ENCODE measurements around the gene XRN2. TPM values are rescaled to one million over a fixed set of nuclear protein-coding genes. Genes with fewer than 3 reads are reported as not detected.

XRN2 gene
- total RNA-seq, 4 donors from 2014 or later, result 25.2 to 61.2 (median 47.1) TPM

- no peaks in the 10 kb centered on the region for H3K9me3 ChIP-seq
- peaks cover 0 to 11% (median 0%) of the 10 kb centered on the region in 3 donors for H3K36me3 ChIP-seq
- H3K4me3 ChIP-seq, result no peak overlapping the region
- no peaks in the 10 kb centered on the region for H3K27me3 ChIP-seq
- peaks cover 0 to 66% (median 9%) of the 10 kb centered on the region in 3 donors for H3K4me1 ChIP-seq
- intact Hi-C loops (cut with DNase I), result no loop called here
- no peak overlapping the region for H3K27ac ChIP-seq
- TF ChIP-seq, protein P1, sequence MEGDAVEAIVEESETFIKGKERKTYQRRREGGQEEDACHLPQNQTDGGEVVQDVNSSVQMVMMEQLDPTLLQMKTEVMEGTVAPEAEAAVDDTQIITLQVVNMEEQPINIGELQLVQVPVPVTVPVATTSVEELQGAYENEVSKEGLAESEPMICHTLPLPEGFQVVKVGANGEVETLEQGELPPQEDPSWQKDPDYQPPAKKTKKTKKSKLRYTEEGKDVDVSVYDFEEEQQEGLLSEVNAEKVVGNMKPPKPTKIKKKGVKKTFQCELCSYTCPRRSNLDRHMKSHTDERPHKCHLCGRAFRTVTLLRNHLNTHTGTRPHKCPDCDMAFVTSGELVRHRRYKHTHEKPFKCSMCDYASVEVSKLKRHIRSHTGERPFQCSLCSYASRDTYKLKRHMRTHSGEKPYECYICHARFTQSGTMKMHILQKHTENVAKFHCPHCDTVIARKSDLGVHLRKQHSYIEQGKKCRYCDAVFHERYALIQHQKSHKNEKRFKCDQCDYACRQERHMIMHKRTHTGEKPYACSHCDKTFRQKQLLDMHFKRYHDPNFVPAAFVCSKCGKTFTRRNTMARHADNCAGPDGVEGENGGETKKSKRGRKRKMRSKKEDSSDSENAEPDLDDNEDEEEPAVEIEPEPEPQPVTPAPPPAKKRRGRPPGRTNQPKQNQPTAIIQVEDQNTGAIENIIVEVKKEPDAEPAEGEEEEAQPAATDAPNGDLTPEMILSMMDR (IDR thresholded peaks at IDR 0.05), result no peak
- TF ChIP-seq POLR2A (IDR thresholded peaks at IDR 0.05), result no peak
- no peak for DNase-seq
- whole genome bisulfite sequencing, 2 donors, result 70 to 84% methylated on average over 2 of the region's 2 CpGs
Measured at GRCh38 chr20:21309678-21310467, 6.7 kb downstream of the XRN2 start.

DNA sequence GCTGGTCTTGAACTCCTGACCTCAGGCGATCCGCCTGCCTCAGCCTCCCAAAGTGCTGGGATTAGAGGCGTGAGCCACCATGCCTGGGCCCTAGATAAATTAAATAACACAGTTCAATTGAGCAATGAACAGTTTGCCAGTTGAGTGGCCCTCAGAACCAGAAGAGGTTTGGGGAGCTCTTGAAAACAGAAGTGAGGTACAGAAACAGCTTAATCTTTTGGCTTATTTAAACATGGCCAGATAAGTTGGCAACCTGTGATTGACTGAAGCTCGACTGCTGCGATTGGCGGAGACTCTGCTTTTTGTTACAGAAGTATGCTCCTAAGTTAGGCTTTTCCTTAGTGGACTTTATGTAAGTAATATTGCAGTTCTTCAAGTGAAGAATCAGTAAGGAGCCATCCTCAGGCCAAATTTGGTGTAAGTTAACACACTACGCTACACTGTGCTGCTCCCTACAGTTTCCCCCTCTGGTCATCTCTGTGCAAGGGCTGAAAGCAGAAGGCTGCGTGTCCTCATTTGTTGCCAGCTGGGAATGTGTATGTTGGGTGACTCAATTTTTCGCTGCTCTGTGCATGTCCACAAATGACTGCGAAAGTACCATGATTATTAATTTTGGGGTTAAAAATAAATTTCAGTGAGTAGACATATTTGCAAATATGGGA lies 9.8 kb downstream of the XRN2 start:
- 80 to 81% methylated on average over 7 of the region's 10 CpGs for WGBS, 2 donors
- DNase-seq, result no peak
- H3K27me3 ChIP-seq, result no peaks in the 10 kb centered on the region
- intact Hi-C loops (cut with DNase I), result no loop called here
- H3K4me1 ChIP-seq, result peaks cover 0 to 68% (median 13%) of the 10 kb centered on the region in 3 donors
- TF ChIP-seq, protein P1 (IDR thresholded peaks at IDR 0.05), result no peak
- TF ChIP-seq POLR2A (IDR thresholded peaks at IDR 0.05), result no peak
- no peak overlapping the region for H3K27ac ChIP-seq
- peaks cover 0 to 11% (median 0%) of the 10 kb centered on the region in 3 donors for H3K36me3 ChIP-seq
- H3K4me3 ChIP-seq, result no peak overlapping the region
- no peaks in the 10 kb centered on the region for H3K9me3 ChIP-seq

GRCh38 chr20:21315138-21315537 lies 12.0 kb downstream of the XRN2 start:
- WGBS, 2 donors, result 39 to 46% methylated on average over 4 of the region's 4 CpGs
- H3K4me3 ChIP-seq, result no peak overlapping the region
- no peak for DNase-seq
- no peak for TF ChIP-seq POLR2A (IDR thresholded peaks at IDR 0.05)
- TF ChIP-seq, protein P1 (IDR thresholded peaks at IDR 0.05), result no peak
- peaks cover 0 to 2% (median under 1%) of the 10 kb centered on the region in 3 donors for H3K9me3 ChIP-seq
- H3K36me3 ChIP-seq, result no peaks in the 10 kb centered on the region
- H3K27me3 ChIP-seq, result no peaks in the 10 kb centered on the region
- intact Hi-C loops (cut with DNase I), result no loop called here
- H3K4me1 ChIP-seq, result peaks cover 0 to 57% (median 13%) of the 10 kb centered on the region in 3 donors
- no peak overlapping the region for H3K27ac ChIP-seq

DNA sequence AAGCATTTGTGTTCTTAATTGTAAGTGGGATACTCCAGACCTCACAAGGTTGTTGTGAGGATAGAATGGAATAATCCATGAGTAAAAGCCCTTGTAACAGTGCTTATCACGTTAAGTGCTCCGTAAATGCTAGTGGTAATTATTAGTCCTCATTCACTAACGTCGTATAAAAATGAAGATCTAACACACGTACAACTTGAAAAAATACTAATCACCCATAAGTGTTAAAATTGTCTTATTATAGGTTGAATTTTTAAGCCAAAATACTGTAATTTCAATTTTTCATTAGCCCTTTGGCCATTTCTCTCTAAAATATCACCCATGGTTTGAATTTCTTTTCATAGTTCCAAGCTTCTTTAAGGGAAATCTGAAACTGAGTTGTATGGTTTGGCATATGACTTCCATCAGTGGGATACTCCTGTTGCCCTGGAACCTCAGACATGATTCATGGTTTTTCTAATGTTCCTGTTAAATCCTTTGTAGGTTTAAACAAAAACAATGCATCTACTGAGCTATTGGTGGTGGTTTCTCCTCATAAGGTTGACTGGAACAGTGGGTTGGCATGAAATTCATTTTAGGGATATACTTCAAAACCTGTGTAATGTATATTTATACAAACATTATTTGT lies 19.1 kb downstream of the XRN2 start:
- no peak for DNase-seq
- Histone ChIP-seq H3K27me3 (no peaks in the 10 kb centered on the region), H3K27ac (no peak overlapping the region), H3K9me3 (peaks cover 0 to 15% (median 5%) of the 10 kb centered on the region in 3 donors), H3K4me1 (peaks cover 0 to 55% (median 8%) of the 10 kb centered on the region in 3 donors), H3K36me3 (no peaks in the 10 kb centered on the region), H3K4me3 (no peak overlapping the region)
- TF ChIP-seq, protein P1 (IDR thresholded peaks at IDR 0.05), result no peak
- TF ChIP-seq POLR2A (IDR thresholded peaks at IDR 0.05), result no peak
- 91 to 98% methylated on average over 5 of the region's 5 CpGs for WGBS, 2 donors
- intact Hi-C loops (cut with DNase I), result no loop called here

GRCh38 chr20:21322921-21323331 lies 19.8 kb downstream of the XRN2 start:
- no peak overlapping the region for H3K4me3 ChIP-seq
- no peaks in the 10 kb centered on the region for H3K27me3 ChIP-seq
- H3K27ac ChIP-seq, result no peak overlapping the region
- H3K9me3 ChIP-seq, result peaks cover 0 to 15% (median 5%) of the 10 kb centered on the region in 3 donors
- intact Hi-C loops (cut with DNase I), result no loop called here
- H3K4me1 ChIP-seq, result peaks cover 0 to 55% (median 8%) of the 10 kb centered on the region in 3 donors
- TF ChIP-seq, protein P1 (IDR thresholded peaks at IDR 0.05), result no peak
- TF ChIP-seq POLR2A (IDR thresholded peaks at IDR 0.05), result no peak
- DNase-seq, result no peak
- H3K36me3 ChIP-seq, result no peaks in the 10 kb centered on the region
- 85 to 90% methylated on average over 3 of the region's 3 CpGs for WGBS, 2 donors

All from esophagus squamous epithelium (tissue), 5 donors.